Stimulated activated effector memory CD8-positive, alpha-beta T cell treated with anti-CD3 and anti-CD28 coated beads, Interleukin-12 subunit alpha, Interleukin-12 subunit beta, amount 100 ng/mL, for 72 hours (primary cell): ENCODE measurements around the gene FMO2.

ENCODE experiments used
- ATAC-seq: fragments of 150-1000 bp; cut with Tn5 transposase; 2 replicates; pipeline ENCODE4 v1.10.0; 2021
- DNase-seq, 2 donors: peaks; one replicate each; pipeline ENCODE4 v3.0.0; 2021 to 2022; ENCODE audit warnings: low spot score in 2 of 2
- H3K27ac Mint-ChIP-seq: one replicate; pipeline ENCODE4 v1.8.0; 2022; ENCODE audit warnings: mild to moderate bottlenecking, mixed read lengths
- H3K36me3 Mint-ChIP-seq: one replicate; pipeline ENCODE4 v1.8.0; 2022; ENCODE audit warnings: mild to moderate bottlenecking, mixed read lengths
- H3K4me1 Mint-ChIP-seq: one replicate; pipeline ENCODE4 v1.8.0; 2022; ENCODE audit warnings: mixed read lengths
- H3K4me3 Mint-ChIP-seq: one replicate; pipeline ENCODE4 v1.8.0; 2022; ENCODE audit warnings: mild to moderate bottlenecking, mixed read lengths
- H3K9me3 Mint-ChIP-seq: one replicate; pipeline ENCODE4 v1.8.0; 2022; ENCODE audit warnings: mixed read lengths

The FMO2 gene

DNA sequence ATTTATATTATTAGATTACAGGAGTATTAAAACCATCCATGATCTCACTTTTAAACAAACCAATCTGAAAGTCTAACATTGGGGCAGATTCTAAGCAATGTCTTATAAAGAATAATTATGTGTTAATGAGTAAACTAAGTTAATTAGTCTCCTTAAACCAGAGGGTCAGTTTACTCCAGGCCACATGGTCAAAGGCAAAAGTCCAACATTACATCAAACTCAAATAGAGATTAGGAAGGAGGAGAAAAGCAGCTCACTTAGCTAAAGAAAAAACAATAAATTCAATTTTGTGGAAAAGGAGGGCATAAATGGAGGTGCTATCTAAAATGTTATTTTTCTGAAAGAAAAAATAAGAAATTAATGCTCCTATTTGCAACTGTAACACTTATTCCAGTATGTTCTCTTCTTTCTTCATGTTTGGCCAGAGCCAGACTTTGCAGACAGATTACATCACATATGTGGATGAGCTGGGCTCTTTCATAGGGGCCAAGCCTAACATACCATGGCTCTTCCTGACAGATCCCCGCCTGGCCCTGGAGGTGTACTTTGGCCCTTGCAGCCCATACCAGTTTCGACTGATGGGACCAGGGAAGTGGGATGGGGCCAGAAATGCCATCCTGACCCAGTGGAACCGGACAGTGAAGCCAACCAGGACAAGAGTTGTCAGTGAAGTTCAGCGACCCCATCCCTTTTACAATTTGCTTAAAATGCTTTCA lies 24.3 kb upstream of the FMO2 start:
- no peak overlapping the region for H3K4me3 Mint-ChIP-seq
- H3K36me3 Mint-ChIP-seq, result no peaks in the 10 kb centered on the region
- H3K4me1 Mint-ChIP-seq, result no peaks in the 10 kb centered on the region
- ATAC-seq (no peak), DNase-seq (no peak)
- H3K27ac Mint-ChIP-seq, result no peak overlapping the region
- H3K9me3 Mint-ChIP-seq, result no peaks in the 10 kb centered on the region

DNA sequence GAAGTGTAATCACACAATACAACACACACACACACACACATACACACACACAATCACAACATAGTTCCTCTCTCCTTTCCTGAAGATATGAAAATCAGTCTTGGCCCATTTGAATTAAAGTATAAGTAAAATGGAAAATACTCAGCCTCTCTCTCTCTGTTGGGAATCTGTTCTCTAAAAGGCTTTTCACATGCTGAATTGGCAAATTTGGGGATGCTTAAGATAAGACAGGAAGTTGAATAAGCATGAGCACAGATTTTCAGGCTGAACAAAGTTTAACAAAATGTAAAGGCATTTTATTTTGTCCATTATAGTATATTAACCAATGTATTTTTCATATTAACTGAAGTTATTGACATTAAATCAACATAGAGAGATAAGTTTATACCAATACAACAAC lies 23.7 kb upstream of the FMO2 start:
- Mint-ChIP-seq H3K4me1 (no peaks in the 10 kb centered on the region), H3K4me3 (no peak overlapping the region), H3K27ac (no peak overlapping the region), H3K36me3 (no peaks in the 10 kb centered on the region), H3K9me3 (no peaks in the 10 kb centered on the region)
- DNase-seq (no peak), ATAC-seq (no peak)

DNA sequence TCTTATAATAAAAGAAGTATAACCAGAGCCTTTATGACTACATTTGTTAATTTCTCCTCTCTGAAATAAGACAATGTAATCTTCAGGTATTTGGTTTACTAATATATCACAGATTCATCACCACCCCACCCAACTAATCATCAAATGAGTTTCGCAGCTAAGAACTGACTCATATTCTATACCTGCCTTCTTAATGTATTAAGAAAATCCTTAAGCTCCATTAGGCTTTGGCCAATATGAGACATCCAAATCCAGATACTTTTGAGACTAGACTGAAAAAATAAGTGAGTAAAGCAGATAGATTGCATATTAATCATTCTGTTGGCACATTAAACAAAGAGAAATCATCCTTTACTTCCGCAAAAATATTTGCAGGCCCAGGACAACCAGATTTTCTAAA lies 18.7 kb upstream of the FMO2 start:
- ATAC-seq, result no peak
- DNase-seq, result no peak
- no peaks in the 10 kb centered on the region for H3K36me3 Mint-ChIP-seq
- H3K27ac Mint-ChIP-seq, result no peak overlapping the region
- no peak overlapping the region for H3K4me3 Mint-ChIP-seq
- no peaks in the 10 kb centered on the region for H3K4me1 Mint-ChIP-seq
- H3K9me3 Mint-ChIP-seq, result no peaks in the 10 kb centered on the region

DNA sequence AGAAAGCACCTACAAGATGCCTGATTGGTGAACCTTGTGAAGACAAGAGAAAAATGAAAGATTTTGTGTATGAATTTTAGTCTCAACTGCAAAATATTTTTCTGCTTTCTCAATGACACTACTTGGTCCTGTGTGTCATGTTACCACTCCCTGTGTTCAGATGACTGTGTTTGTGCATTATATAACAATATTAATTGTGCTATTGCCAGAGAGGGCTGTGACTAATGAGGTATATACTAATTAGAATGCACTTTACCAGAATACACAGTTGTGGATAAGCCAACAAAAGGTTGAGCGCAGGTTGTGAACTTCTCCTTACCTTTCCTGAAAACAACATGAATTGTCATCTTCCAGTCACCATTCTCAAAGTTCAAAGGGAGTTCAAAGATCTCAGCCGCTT lies 17.3 kb upstream of the FMO2 start:
- ATAC-seq (no peak), DNase-seq (no peak)
- Mint-ChIP-seq H3K4me3 (no peak overlapping the region), H3K4me1 (no peaks in the 10 kb centered on the region), H3K27ac (no peak overlapping the region), H3K9me3 (no peaks in the 10 kb centered on the region), H3K36me3 (no peaks in the 10 kb centered on the region)

DNA sequence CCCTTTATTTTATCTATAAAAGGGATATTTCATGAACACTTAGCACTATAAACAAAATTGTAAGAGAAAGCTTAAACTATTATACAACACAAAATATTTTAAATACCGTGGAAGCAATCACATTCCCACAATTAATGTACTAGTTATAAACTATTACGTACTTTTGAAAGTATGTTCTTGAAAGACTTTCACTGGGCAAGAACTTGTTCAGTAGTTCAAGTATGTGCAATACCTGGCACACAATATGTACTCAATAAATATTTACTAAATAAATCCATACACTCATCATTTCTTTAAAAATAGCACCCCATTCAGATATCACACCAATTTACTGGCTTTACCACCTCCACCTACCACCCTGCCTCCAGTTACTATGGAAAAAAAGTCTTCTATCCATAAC lies 12.6 kb upstream of the FMO2 start:
- Mint-ChIP-seq H3K9me3 (peaks cover 6% of the 10 kb centered on the region), H3K36me3 (no peaks in the 10 kb centered on the region), H3K4me3 (no peak overlapping the region), H3K27ac (no peak overlapping the region), H3K4me1 (no peaks in the 10 kb centered on the region)
- DNase-seq (no peak), ATAC-seq (no peak)

DNA sequence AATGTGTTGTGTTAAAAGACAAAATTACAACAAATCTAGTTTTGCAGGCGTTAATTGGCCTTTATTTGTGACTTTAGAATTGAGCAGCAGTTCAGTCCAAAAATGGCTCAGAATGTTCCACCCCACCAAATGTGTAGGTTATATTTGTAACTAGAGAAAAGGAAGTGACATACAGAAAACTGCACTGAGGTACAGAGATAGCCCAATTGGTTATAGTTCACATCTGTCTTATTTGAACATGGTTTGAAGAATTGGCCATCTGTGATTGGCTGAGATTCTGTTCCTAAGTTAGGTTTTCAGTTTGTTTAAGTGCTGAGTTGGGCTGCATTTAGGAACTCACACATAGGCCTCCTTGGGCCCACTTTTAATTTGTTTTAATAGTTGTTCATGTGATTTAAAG lies 12.0 kb upstream of the FMO2 start:
- ATAC-seq, result no peak
- DNase-seq, result no peak
- Mint-ChIP-seq H3K36me3 (no peaks in the 10 kb centered on the region), H3K27ac (no peak overlapping the region), H3K4me3 (no peak overlapping the region), H3K9me3 (peaks cover 6% of the 10 kb centered on the region), H3K4me1 (no peaks in the 10 kb centered on the region)

DNA sequence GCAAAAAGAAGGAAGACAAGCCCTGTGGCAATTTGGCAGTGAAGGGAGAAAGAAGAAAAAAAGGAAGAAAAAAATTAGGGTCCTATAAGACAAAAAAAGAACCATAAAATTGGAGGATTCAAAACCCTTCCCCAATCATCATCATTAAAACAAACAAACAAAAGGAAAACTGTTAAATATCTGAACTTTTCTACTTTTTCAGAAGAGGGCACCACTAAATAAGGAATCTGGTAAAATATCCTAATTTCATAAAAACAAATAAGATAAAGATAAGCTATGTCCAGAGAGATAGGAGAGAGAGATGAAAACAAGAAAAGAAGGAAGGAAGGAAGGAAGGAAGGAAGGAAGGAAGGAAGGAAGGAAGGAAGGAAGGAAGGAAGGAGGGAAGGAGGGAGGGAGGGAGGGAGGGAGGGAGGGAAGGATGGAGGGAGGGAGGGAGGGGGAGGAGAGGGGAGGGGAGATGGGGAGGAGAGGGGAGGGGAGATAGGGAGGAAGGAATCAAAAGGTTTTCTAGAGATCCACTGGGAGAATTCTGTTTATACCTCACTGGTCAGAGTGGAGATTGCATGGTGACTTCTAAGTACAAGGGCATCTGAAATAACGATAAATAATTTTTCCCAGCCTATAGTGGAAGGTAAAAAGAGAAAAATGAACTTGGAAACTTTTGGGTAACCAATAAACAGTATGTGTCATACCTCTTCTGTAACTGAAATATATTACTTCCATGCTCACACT lies 10.4 kb upstream of the FMO2 start:
- H3K4me1 Mint-ChIP-seq, result no peaks in the 10 kb centered on the region
- H3K9me3 Mint-ChIP-seq, result peaks cover 6% of the 10 kb centered on the region
- ATAC-seq (no peak), DNase-seq (no peak)
- H3K36me3 Mint-ChIP-seq, result no peaks in the 10 kb centered on the region
- no peak overlapping the region for H3K4me3 Mint-ChIP-seq
- H3K27ac Mint-ChIP-seq, result no peak overlapping the region

DNA sequence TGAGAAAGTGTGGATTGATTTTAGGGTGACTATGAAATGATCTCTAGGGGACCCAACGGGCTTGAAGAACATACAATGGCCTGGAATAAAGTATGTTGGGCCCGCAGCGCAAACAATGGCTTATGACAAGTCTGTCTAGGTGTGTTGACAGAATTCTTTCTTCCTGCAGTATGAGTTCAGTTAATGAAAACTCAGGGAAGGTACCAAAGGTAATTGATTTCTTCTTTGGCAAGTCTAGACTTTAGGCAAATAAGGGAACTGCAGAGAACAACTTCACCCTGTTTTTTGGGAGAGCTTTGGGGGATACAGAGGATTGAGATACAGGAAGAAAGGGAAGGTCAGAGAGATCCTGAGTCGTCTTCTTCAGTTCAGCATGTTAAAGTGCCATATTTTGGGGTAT lies 7.8 kb upstream of the FMO2 start:
- Mint-ChIP-seq H3K36me3 (no peaks in the 10 kb centered on the region), H3K27ac (no peak overlapping the region), H3K9me3 (peaks cover 6% of the 10 kb centered on the region), H3K4me3 (no peak overlapping the region), H3K4me1 (no peaks in the 10 kb centered on the region)
- DNase-seq (no peak), ATAC-seq (no peak)

DNA sequence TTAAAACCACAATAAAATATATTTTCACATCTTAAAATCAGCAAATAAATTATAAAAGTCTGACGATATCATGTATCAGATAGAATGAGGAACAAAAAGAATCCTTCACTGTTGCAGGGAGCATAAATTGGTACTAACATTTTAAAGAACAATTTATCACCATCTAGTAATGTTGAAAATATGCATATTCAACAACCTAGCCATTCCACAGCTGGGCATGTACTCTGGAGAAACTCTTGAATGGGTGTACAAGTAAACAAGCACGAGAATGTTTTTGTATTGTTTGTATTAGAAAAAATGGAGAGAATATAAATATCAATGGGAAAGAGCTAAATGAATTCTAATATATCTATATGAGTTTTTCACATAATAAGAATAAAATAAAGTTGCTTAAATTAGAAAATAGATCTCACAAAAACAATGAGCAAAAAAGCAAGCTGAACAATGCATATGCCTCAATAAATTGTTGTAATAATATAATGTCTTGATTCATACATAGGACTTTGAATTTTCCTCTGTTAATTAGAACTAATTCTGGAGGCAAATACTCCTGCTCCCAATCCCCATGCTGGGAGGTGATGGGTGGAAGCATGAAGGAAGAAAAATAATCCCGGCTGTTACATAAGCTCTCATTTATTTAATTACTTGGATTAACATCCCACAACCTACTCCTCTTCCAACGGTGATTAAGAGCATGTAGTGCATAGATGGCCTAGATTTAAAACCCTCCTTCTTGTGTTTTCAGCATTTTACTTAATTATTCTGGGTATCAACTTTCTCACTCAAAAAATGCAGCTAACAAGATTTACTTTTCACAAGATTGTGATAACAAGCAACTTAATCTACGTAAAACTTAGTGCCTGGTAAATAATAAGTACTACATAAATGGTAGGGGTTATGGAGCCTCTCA lies 5.5 kb upstream of the FMO2 start:
- Mint-ChIP-seq H3K27ac (no peak overlapping the region), H3K4me3 (no peak overlapping the region), H3K36me3 (no peaks in the 10 kb centered on the region), H3K4me1 (no peaks in the 10 kb centered on the region), H3K9me3 (peaks cover 2% of the 10 kb centered on the region)
- DNase-seq (no peak), ATAC-seq (no peak)

DNA sequence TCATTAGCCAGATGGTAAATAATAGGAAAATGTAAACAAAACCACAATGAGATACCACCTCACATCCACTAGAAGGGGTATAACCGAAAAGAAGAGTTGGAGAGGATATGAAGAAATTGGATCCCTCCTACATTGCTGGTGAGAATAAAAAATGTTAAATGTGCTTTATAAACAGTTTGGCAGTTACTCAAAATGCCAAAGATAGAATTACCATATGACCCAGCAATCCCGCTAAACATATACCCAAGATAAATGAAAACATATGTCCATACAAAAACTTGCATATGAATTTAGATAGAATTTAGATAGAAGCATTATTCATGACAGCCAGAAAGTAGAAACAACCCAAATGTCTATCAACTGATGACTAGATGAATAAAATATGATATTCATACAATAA lies 4.4 kb upstream of the FMO2 start:
- DNase-seq (no peak), ATAC-seq (no peak)
- Mint-ChIP-seq H3K27ac (no peak overlapping the region), H3K9me3 (no peaks in the 10 kb centered on the region), H3K4me3 (no peak overlapping the region), H3K4me1 (no peaks in the 10 kb centered on the region), H3K36me3 (no peaks in the 10 kb centered on the region)

DNA sequence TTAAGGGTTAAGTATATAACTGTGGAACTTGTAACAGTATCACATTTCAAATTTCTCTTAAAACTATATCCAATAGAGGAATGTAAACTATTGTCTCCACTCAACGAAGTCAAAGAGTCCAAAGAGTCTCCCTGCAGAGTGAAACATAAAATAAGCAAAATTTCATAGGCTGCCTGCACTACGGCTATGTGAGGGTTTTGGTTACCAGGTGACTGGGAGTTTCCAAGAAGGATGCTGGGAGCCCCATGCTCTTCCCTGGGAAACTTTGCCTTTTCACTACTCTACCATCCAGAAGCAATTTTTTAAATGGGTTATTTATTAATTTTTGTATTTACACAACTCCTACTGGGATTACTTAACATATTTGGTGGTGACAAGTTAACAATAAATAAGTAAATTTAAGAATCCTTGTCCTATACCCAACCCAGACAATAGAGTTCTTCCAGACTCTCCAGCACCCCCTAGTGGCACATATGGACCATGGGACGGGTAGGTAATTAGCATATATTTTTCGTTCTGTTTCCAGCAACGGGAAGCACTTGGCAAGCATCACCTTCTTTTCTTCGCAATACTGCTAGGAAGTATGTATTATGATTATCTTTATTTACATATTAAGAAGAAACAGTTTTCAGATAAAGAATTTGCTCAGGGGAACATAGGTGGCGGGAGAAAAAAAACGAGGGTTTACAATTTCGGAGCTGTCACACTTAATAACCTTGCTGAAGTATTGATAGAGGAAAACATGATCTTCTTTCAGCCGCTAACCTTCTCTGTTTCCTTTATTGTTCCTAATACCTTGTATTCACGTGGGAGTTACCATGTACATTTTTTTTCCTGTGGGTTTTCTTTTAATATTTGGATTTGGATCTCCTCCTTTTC lies 3.5 kb downstream of the FMO2 start:
- Mint-ChIP-seq H3K9me3 (no peaks in the 10 kb centered on the region), H3K27ac (no peak overlapping the region), H3K4me3 (no peak overlapping the region), H3K4me1 (no peaks in the 10 kb centered on the region), H3K36me3 (no peaks in the 10 kb centered on the region)
- peak; percentile 17 to 55 for DNase-seq
- peak; percentile 63 for ATAC-seq

DNA sequence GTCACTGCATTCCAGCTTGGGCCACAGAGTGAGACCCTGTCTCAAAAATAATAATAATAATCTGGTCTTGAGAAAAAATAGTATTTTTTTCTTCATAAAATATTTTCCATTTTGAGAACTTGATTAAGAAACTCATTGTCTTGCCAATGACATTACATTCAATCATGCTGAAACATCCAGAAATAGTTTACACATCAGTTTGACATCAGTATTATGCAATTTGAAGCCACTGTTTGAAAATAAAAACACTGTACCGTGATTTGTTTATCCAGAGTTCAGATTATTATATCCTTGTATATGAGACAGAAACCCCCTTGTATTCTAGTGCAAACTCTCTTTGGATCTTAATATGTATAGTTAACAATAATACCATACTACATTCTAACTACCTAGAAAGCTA lies 6.9 kb downstream of the FMO2 start:
- no peak for DNase-seq
- no peaks in the 10 kb centered on the region for H3K36me3 Mint-ChIP-seq
- ATAC-seq, result no peak
- no peaks in the 10 kb centered on the region for H3K4me1 Mint-ChIP-seq
- H3K27ac Mint-ChIP-seq, result no peak overlapping the region
- no peaks in the 10 kb centered on the region for H3K9me3 Mint-ChIP-seq
- H3K4me3 Mint-ChIP-seq, result no peak overlapping the region

DNA sequence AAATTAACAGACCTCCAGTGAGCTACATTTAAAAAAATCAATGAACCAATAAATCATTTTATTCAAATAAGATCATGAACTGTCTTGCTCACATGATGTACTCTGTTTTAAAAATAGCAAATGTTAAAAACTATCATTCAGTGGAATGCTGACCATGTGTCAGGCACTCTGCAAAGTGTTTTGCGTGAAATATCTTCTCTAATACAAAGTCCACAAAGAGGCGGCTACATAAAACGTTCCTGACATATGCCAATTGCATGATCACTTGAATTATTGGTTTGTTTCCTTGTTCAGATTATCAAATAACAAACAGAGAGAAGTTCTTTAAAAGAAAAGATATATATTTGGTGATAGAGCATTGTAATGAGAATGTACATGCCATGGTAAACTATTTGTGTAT lies 10.7 kb downstream of the FMO2 start:
- H3K36me3 Mint-ChIP-seq, result no peaks in the 10 kb centered on the region
- no peak for DNase-seq
- H3K4me3 Mint-ChIP-seq, result no peak overlapping the region
- ATAC-seq, result no peak
- H3K4me1 Mint-ChIP-seq, result no peaks in the 10 kb centered on the region
- no peak overlapping the region for H3K27ac Mint-ChIP-seq
- H3K9me3 Mint-ChIP-seq, result no peaks in the 10 kb centered on the region

DNA sequence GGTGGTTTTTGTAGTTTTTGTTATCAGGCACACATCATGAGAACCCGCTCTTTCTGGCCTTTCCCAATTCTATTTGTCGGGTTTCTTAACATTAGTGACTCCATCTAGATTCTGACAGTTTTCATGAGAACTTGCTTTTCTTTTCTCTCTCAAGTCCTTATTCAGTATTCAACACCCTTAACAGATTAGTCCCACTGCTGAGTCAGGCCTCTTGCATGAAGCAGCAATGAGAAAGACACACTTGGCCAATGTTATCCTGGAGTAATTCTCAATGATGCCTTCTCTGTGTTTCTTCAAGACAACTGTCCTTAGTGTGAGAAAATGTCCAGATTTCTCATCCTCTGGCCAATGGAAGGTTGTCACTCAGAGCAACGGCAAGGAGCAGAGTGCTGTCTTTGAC lies 11.3 kb downstream of the FMO2 start:
- no peaks in the 10 kb centered on the region for H3K36me3 Mint-ChIP-seq
- no peak overlapping the region for H3K4me3 Mint-ChIP-seq
- no peaks in the 10 kb centered on the region for H3K4me1 Mint-ChIP-seq
- H3K9me3 Mint-ChIP-seq, result no peaks in the 10 kb centered on the region
- no peak for DNase-seq
- ATAC-seq, result no peak
- no peak overlapping the region for H3K27ac Mint-ChIP-seq

DNA sequence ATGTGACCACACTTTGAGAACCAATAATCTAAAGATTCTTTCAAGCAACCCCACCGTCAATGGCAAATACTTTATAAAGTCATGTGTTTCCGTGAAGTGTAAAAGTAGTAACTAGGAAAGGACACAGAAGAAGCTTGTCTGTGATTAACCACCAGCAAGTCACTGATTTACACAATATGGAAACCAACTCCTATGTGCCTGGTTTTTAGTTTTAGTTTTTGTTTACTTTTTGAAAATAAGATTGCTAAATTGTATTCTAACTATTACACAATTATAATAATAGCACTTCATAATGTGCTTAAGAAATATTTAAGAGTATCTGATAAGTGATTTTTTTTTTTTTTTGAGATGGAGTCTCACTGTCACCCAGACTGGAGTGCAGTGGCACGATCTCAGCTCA lies 13.0 kb downstream of the FMO2 start:
- no peaks in the 10 kb centered on the region for H3K9me3 Mint-ChIP-seq

More for the DNA sequence above, 13.0 kb downstream of the FMO2 start:
- H3K4me1 Mint-ChIP-seq, result no peaks in the 10 kb centered on the region
- ATAC-seq, result no peak
- no peaks in the 10 kb centered on the region for H3K36me3 Mint-ChIP-seq
- no peak for DNase-seq
- H3K27ac Mint-ChIP-seq, result no peak overlapping the region
- H3K4me3 Mint-ChIP-seq, result no peak overlapping the region
